Uterus (tissue), 2 donors: ENCODE measurements around the gene CYP11A1.

ENCODE experiments used
- CTCF ChIP-seq, 4 experiments: fragments of 200-600 bp in 2 of 4; fragments of 450-650 bp in 2 of 4; sonication (generic) in 2 of 4; IDR thresholded peaks; one replicate each; pipeline ENCODE4 v1.5.1; 2016 to 2019; ENCODE audit warnings: antibody characterized with exemption in 4 of 4, mild to moderate bottlenecking in 2 of 4, moderate library complexity in 1 of 4
- POLR2A ChIP-seq, 2 donors: fragments of 450-650 bp; IDR thresholded peaks; one replicate each; pipeline ENCODE4 v1.6.1; 2016; ENCODE audit warnings: antibody characterized with exemption in 2 of 2, mild to moderate bottlenecking in 1 of 2, moderate library complexity in 1 of 2

GRCh38 chr15:74332611-74333010, 34.8 kb downstream of the CYP11A1 start:
- no peak for TF ChIP-seq POLR2A (IDR thresholded peaks at IDR 0.05)
- no peak for TF ChIP-seq CTCF (IDR thresholded peaks at IDR 0.05)
